ENCODE data around the gene GNAZ.

DNA sequence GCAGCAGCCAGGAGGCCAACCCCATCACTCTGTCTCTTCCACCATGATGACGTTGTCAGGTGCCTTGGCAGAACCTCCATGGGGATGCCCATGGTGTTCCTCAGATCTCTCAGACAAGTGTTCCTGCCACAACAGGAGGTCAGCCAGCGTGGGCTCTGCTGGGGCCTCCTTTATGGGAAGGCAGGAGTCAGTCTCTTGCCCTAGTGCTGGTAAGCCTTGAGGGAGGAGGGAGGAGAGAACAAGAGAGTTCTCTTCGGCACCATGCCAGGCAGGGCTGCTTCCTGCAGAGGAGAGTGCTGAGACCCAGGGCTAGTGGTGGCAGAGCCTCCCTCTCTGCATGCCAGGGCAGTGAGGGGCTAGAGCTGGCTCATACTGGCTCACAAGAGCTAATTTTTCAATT lies 32.5 kb downstream of the GNAZ start:
- TF ChIP-seq EZH2phosphoT487 (IDR thresholded peaks at IDR 0.05; ENCODE audit: insufficient read depth, low read depth) (no peak), EZH2 (IDR thresholded peaks at IDR 0.05; ENCODE audit: insufficient read depth, poor library complexity, severe bottlenecking) (no peak)
